HG03103 (cell line): ENCODE data around the gene FNDC1.

ENCODE experiments used
- ATAC-seq: cut with Tn5 transposase; IDR thresholded peaks from one replicate; pipeline ENCODE4 v1.9.1; 2021; ENCODE audit warnings: low read depth; ENCODE audit not compliant: unreplicated experiment

The FNDC1 gene

GRCh38 chr6:159156089-159156488 is 13.1 kb upstream of the FNDC1 start:
- no peak for ATAC-seq

- no peak for ATAC-seq
Measured at GRCh38 chr6:159157431-159157830, 11.8 kb upstream of the FNDC1 start.

- ATAC-seq: no peak
Measured at GRCh38 chr6:159161839-159162238, 7.4 kb upstream of the FNDC1 start.

GRCh38 chr6:159163901-159164370 is 5.3 kb upstream of the FNDC1 start:
- no peak for ATAC-seq

GRCh38 chr6:159168536-159169192 is 536 bp upstream of the FNDC1 start:
- ATAC-seq: no peak

- no peak for ATAC-seq
Measured at GRCh38 chr6:159169557-159170332, 545 bp downstream of the FNDC1 start.

- ATAC-seq: no peak
Measured at GRCh38 chr6:159170333-159170672, 1.1 kb downstream of the FNDC1 start.

GRCh38 chr6:159170999-159171712 is 2.0 kb downstream of the FNDC1 start:
- no peak for ATAC-seq

GRCh38 chr6:159172091-159172491 is 2.9 kb downstream of the FNDC1 start:
- no peak for ATAC-seq

- no peak for ATAC-seq
Measured at GRCh38 chr6:159174263-159174969, 5.2 kb downstream of the FNDC1 start.

- ATAC-seq: no peak
Measured at GRCh38 chr6:159176913-159177312, 7.7 kb downstream of the FNDC1 start.

- ATAC-seq: no peak
Measured at GRCh38 chr6:159178847-159179246, 9.6 kb downstream of the FNDC1 start.

- no peak for ATAC-seq
Measured at GRCh38 chr6:159180001-159180400, 10.8 kb downstream of the FNDC1 start.

- ATAC-seq: no peak
Measured at GRCh38 chr6:159181914-159182313, 12.7 kb downstream of the FNDC1 start.

GRCh38 chr6:159184559-159184958 is 15.4 kb downstream of the FNDC1 start:
- ATAC-seq: no peak

GRCh38 chr6:159190460-159190859 is 21.3 kb downstream of the FNDC1 start:
- ATAC-seq: no peak

GRCh38 chr6:159193923-159194322 is 24.7 kb downstream of the FNDC1 start:
- no peak for ATAC-seq

- no peak for ATAC-seq
Measured at GRCh38 chr6:159194421-159194820, 25.2 kb downstream of the FNDC1 start.

GRCh38 chr6:159196430-159196975 is 27.3 kb downstream of the FNDC1 start:
- ATAC-seq: no peak

GRCh38 chr6:159197251-159197650 is 28.1 kb downstream of the FNDC1 start:
- no peak for ATAC-seq

- no peak for ATAC-seq
Measured at GRCh38 chr6:159201336-159201735, 32.1 kb downstream of the FNDC1 start.
